KMS-11 (cell line): ENCODE results near the gene KRTAP4-12.
"Not testable (repeated sequence)": the region's sequence is repeated elsewhere in the genome, so short reads cannot be mapped to it uniquely, and the experiment has no call there.

ENCODE experiments used
- H2AFZ ChIP-seq: fragments of 200-600 bp; sonication (generic); 2 replicates; pipeline ENCODE4 v1.6.1; 2016; ENCODE audit warnings: antibody characterized with exemption, mixed run types, low read depth
- H3K27ac ChIP-seq: fragments of 200-600 bp; sonication (generic); 2 replicates; pipeline ENCODE4 v1.6.1; 2016; ENCODE audit warnings: mild to moderate bottlenecking, mixed run types
- H3K27me3 ChIP-seq: fragments of 200-600 bp; sonication (generic); 2 replicates; pipeline ENCODE4 v1.6.1; 2017; ENCODE audit warnings: mild to moderate bottlenecking, low read depth, mixed run types, moderate library complexity; ENCODE audit not compliant: insufficient read depth
- H3K36me3 ChIP-seq: fragments of 200-600 bp; sonication (generic); 2 replicates; pipeline ENCODE4 v1.6.1; 2017; ENCODE audit warnings: mild to moderate bottlenecking, mixed run types; ENCODE audit not compliant: insufficient read depth
- H3K4me1 ChIP-seq: fragments of 200-600 bp; sonication (generic); 2 replicates; pipeline ENCODE4 v1.6.1; 2016; ENCODE audit warnings: mild to moderate bottlenecking, low read depth, mixed run types; ENCODE audit not compliant: poor library complexity, severe bottlenecking
- H3K4me2 ChIP-seq: fragments of 200-600 bp; sonication (generic); 2 replicates; pipeline ENCODE4 v1.7.0; 2016; ENCODE audit warnings: mild to moderate bottlenecking, mixed run types
- H3K4me3 ChIP-seq: fragments of 200-600 bp; sonication (generic); IDR thresholded peaks from 2 replicates; pipeline ENCODE4 v1.6.1; 2017; ENCODE audit warnings: low read depth, low read length, mixed read lengths; ENCODE audit not compliant: insufficient read depth
- H3K79me2 ChIP-seq: fragments of 200-600 bp; sonication (generic); 2 replicates; pipeline ENCODE4 v1.6.1; 2016; ENCODE audit warnings: low read depth, mixed run types; ENCODE audit not compliant: insufficient read depth
- H3K9ac ChIP-seq: fragments of 200-600 bp; sonication (generic); 2 replicates; pipeline ENCODE4 v1.6.1; 2016; ENCODE audit warnings: mild to moderate bottlenecking, mixed run types
- H4K20me1 ChIP-seq: fragments of 200-600 bp; sonication (generic); 2 replicates; pipeline ENCODE4 v1.6.1; 2016; ENCODE audit warnings: mild to moderate bottlenecking, mixed run types; ENCODE audit not compliant: insufficient read depth
- CTCF ChIP-seq: fragments of 200-600 bp; sonication (generic); conservative IDR thresholded peaks from 2 replicates; pipeline ENCODE4 v1.6.1; 2017; ENCODE audit warnings: low read depth, mild to moderate bottlenecking, antibody characterized with exemption, low read length, moderate library complexity, mixed read lengths

KRTAP4-12 gene

GRCh38 chr17:41103896-41104295 lies 20.1 kb downstream of the KRTAP4-12 start:
- Histone ChIP-seq H3K27me3 (no peaks in the 10 kb centered on the region), H2AFZ (no peak overlapping the region), H3K4me1 (peaks cover 11% of the 10 kb centered on the region), H3K4me2 (no peak overlapping the region), H3K27ac (no peak overlapping the region), H3K36me3 (no peaks in the 10 kb centered on the region), H3K79me2 (no peaks in the 10 kb centered on the region), H3K9ac (no peak overlapping the region), H3K4me3 (no peak overlapping the region), H4K20me1 (no peaks in the 10 kb centered on the region)
- TF ChIP-seq CTCF = no peak

- no peak for TF ChIP-seq CTCF
- Histone ChIP-seq H3K27me3 (no peaks in the 10 kb centered on the region), H3K36me3 (no peaks in the 10 kb centered on the region), H3K9ac (no peak within 1 kb of the TSS), H3K27ac (no peak within 1 kb of the TSS), H3K4me3 (no peak within 1 kb of the TSS), H3K4me2 (no peak within 1 kb of the TSS), H4K20me1 (no peaks in the 10 kb centered on the region), H2AFZ (no peak within 1 kb of the TSS), H3K4me1 (no peaks in the 10 kb centered on the region), H3K79me2 (no peaks in the 10 kb centered on the region)
These were observed 22.3 kb downstream of the KRTAP4-12 start, which contains the start of gene KRTAP4-16 for GRCh38 chr17:41101586-41102259. TSS of gene KRTAP4-16 (minus strand) at chr17:41102209. CDS start at chr17:41102209, 0 bp downstream.

GRCh38 chr17:41099682-41100480 lies 24.1 kb downstream of the KRTAP4-12 start:
- not testable (repeated sequence) for H3K27ac ChIP-seq, H3K4me1 ChIP-seq, H4K20me1 ChIP-seq, H3K27me3 ChIP-seq, H3K9ac ChIP-seq, H3K36me3 ChIP-seq, H3K4me2 ChIP-seq, H2AFZ ChIP-seq, H3K4me3 ChIP-seq, H3K79me2 ChIP-seq

- no peak overlapping the region for H3K9ac ChIP-seq
- no peaks in the 10 kb centered on the region for H3K36me3 ChIP-seq
- no peaks in the 10 kb centered on the region for H4K20me1 ChIP-seq
- no peaks in the 10 kb centered on the region for H3K79me2 ChIP-seq
- no peak overlapping the region for H3K4me3 ChIP-seq
- no peaks in the 10 kb centered on the region for H3K27me3 ChIP-seq
- H3K4me2 ChIP-seq = no peak overlapping the region
- H3K4me1 ChIP-seq = no peaks in the 10 kb centered on the region
- no peak for TF ChIP-seq CTCF
- no peak overlapping the region for H3K27ac ChIP-seq
- H2AFZ ChIP-seq = no peak overlapping the region
These were observed 25.5 kb downstream of the KRTAP4-12 start for GRCh38 chr17:41098481-41098880.

- no peak for TF ChIP-seq CTCF
- H3K4me3 ChIP-seq = no peak within 1 kb of the TSS
- no peak within 1 kb of the TSS for H3K4me2 ChIP-seq
- no peak within 1 kb of the TSS for H3K27ac ChIP-seq
- no peaks in the 10 kb centered on the region for H3K79me2 ChIP-seq
- no peak within 1 kb of the TSS for H3K9ac ChIP-seq
- no peaks in the 10 kb centered on the region for H4K20me1 ChIP-seq
- no peak within 1 kb of the TSS for H2AFZ ChIP-seq
- no peaks in the 10 kb centered on the region for H3K36me3 ChIP-seq
- no peaks in the 10 kb centered on the region for H3K27me3 ChIP-seq
- H3K4me1 ChIP-seq = no peaks in the 10 kb centered on the region
These were observed 25.9 kb downstream of the KRTAP4-12 start, which contains the start of gene KRTAP4-8 for GRCh38 chr17:41098042-41098441. TSS of gene KRTAP4-8 (minus strand) at chr17:41098142. CDS start at chr17:41098084, 58 bp downstream.
